NCI-H187 treated with DMSO at 0.1 percent for 48 hours (cell line): ENCODE data around the gene ZMYND12.

Source experiments
- DNase-seq: peaks from one replicate; lab custom pipeline; 2025; lab: John Stamatoyannopoulos, UW

ZMYND12 gene

GRCh38 chr1:42392255-42392654, 63.6 kb downstream of the ZMYND12 start:
- peak; percentile 75 for DNase-seq

- no peak for DNase-seq
Measured at GRCh38 chr1:42386051-42386450, 69.8 kb downstream of the ZMYND12 start.

GRCh38 chr1:42385283-42385682, 70.5 kb downstream of the ZMYND12 start:
- no peak for DNase-seq

GRCh38 chr1:42381280-42381673, 74.5 kb downstream of the ZMYND12 start:
- DNase-seq: no peak

GRCh38 chr1:42380586-42381279, 75.1 kb downstream of the ZMYND12 start, which contains the start of gene RIMKLA:
Gene RIMKLA, plus strand, starts transcription at chr1:42380792. Its CDS starts 143 bp downstream, at chr1:42380935.
- DNase-seq: no peak
